Right kidney (tissue), 1 donor: Measurements from ENCODE around the gene DOK5.

Experiments
- DNase-seq: peaks from one replicate; pipeline ENCODE4 v3.0.0-alpha.2; 2016

Gene DOK5

DNA sequence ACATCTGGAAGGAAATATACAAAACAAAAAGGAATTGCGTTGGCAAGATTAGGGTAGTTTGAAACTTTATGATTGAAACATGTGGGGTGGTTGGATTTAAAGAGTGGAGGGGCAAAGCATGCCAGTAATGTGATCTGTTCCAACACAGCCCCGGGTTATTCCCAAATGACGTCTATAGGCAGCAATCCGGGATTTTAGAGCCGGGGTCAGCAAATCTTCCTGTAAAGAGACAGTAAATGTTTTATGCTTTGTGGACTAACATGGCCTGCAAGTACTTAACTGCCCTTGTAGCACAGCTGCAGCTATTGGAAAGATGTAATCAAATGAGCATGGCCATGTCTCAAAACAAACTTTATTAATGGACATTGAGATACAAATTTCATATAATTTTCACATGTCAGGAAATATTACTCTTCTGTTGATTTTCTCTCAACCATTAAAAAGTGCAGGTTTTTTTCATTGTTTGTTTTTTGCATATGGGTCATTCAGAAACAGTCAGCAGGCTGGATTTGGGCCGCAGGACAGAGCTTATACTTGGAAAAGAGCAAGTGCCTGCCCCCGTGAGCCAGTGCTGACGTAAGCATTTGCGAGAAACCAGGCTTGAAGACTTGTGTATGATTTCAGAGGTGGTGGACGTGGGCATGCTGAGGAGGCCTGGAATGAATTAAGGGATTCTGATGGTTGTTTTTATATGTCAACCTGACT, 136.5 kb downstream of the DOK5 start:
- no peak for DNase-seq

DNA sequence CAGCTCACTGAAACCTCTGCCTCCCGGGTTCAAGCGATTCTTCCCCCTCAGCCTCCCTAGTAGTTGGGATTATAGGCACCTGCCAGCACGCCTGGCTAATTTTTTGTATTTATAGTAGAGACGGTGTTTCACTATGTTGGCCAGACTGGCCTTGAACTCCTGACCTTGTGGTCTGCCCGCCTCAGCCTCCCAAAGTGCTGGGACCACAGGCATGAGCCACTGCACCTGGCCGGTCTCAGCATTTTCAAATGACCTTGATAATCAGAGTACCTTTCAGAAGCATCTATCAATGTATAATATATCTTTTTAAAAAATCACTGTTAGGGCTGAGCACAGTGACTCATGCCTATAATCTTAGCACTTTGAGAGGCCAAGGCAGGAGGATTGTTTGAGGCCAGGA, 143.0 kb downstream of the DOK5 start:
- DNase-seq: no peak

DNA sequence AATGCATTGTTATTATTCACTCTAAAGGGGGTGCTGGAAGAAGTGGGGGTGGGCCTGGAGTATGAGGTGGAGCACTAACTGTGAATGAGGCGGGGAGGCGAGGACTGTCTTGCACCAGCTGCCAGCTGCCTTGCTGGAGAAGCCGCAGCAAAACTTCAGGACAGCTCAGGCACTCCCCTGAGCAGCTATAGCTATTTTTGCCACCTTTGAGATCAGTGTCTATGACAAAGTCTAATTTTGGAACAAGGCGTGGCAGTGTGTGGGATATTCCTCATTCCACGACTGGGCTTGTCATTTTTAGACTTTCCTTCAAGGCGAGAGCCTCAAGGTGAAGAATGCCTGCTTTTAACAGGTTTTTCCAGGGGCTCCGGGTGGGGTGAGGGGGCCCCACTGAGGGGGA, 143.8 kb downstream of the DOK5 start:
- DNase-seq: no peak

GRCh38 chr20:54619682-54620081, 144.3 kb downstream of the DOK5 start:
- DNase-seq: no peak

- no peak for DNase-seq
Measured at GRCh38 chr20:54620611-54621010, 145.2 kb downstream of the DOK5 start.

- no peak for DNase-seq
Measured at GRCh38 chr20:54622333-54623295, 147.2 kb downstream of the DOK5 start.

DNA sequence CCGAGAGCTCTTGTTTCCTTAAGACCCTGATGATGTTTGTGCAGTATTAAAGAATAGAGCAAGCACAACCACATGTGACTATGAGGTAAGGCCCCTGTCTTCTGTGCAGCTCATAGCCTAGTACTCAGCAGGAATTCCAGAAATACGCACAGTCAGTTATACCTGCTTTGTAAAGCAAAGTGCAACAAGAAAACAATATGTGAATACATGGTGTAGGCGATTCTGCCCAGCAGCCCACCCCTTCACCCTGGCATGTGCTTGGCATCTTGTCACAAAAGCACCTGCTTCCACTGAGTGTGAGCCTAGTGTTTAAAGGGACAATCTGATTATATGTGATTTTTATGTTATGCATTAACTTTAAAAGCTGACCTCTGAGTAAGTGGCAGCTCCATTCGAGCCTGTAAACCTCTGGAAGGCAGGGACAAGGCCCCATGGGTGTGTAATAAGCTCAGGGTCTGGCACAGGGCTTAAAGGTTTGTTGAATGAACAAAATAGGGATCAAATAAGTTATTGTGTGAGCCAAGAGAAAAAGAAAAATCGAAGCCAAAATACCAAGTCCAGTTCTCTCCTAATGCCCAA, 148.7 kb downstream of the DOK5 start:
- peak; percentile 24 for DNase-seq

GRCh38 chr20:54624706-54625390, 149.5 kb downstream of the DOK5 start:
- peak; percentile 6 for DNase-seq

DNA sequence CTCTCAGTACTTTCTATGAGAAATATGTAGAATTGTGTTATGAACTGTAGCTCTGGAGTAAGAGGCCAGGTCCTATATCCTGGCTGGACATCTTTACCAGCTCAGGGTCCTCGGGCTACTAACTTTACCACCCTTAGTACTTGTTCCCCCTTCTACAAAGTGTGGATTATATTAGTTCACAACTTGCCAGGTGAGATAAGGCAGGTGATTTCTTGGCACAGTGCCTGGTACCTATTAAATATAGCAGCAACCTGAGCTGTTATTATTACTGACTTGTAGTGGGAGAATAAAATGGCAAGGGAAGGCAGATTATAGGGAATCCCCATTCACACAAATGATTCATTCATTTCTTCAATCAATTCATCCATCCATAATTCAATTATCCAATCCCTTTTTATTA, 150.1 kb downstream of the DOK5 start:
- DNase-seq: no peak

- no peak for DNase-seq
Measured at GRCh38 chr20:54626126-54626525, 150.7 kb downstream of the DOK5 start.

DNA sequence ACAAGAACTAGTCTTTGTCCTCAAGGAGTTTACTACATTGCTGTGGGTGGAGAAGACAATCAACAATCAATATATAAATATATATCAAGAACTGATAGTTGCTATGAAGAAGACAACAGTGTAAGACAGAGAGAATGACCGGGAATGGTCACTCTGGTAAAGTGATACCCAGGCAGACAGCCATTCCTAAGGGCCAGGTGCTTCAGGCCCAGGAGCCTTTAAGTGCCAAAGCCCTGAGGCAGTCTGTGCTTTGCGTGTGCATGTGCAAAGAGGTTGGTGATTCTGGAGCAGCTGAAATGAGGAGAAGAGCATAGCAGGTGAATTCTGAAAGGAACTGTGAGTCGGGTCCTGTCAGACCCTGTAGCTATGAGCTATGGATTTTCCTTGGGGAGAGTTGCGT, 154.2 kb downstream of the DOK5 start:
- no peak for DNase-seq

DNA sequence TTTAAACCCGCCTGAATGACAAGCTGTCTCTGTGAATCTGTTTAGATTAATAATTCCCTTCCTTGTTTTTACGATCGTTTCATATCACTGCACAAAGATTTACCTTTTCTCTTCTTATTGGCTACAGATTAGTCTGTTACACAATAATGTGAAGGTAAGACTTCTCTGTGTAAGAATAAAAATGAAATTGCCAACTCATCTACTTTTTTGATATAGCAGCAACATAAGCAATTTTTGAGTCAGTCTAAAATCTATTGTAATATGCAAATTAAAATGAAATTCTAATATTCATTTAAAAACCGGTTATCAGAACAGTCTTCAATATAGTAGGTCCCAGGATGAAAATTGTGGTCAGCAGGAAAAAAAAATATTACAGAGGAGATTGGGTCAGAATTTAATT, 155.2 kb downstream of the DOK5 start:
- no peak for DNase-seq

DNA sequence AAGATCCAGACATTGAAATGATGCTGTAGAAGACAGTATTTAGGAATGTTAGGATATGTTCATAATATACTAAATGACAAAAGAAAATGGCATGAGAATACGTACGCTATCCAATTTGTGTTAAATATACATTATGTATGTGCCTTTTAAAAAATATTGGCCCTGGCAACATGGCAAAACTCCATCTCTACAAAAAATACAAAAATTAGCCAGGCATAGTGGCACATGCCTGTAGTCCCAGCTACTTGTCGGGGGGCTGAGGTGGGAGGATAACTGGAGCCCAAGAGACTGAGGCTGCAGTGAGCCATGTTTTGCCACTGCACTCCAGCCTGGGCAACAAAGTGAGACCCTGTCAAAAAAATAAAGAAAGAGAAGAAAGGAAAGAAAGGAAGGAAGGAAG, 155.7 kb downstream of the DOK5 start:
- DNase-seq: no peak

DNA sequence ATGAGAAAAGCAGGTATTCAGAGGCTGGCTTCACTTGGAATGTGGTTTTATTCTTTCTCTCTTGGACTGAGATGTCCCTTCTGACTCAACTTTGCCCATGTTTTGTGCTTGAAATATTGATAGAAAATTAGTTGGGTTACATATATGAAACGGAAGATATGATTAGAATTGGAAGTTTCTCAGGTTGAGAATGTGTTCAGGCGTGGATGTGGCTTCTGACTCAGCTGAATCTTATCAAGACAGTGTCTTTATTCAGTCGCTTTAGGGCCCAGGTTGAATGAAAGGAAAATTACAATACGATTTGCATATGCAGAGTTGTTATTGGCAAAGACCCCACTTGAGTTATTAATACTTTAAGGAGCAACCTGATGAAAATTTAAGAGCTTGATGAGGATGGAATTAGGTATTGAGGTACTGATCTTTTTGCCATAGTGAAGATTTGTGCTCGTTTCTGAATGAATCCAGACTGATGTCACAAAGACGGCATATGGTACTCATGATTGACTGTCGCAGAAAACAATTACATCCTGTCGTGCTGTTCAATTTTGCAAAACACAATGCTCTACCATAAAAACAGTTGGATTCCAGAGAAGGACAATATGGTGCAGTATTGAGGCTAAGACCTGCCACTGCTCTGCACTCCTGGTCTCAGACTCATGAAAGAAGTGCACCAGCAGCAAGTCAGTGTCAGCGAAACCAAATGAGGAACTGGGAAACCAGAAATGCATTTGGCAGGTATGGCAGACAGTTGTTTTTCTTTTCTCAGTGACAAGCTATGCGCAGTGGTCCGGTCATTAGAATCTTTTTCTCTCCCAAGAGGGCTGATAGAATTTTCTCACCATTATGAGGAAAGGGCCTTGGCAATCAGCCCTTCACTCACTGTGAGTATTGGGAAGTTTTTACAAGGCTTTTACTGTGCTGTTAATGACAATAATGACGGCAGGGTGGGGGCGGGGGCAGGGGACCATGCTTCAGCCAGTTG, 158.3 kb downstream of the DOK5 start:
- DNase-seq: no peak

GRCh38 chr20:54636575-54636974, 161.2 kb downstream of the DOK5 start:
- no peak for DNase-seq

DNA sequence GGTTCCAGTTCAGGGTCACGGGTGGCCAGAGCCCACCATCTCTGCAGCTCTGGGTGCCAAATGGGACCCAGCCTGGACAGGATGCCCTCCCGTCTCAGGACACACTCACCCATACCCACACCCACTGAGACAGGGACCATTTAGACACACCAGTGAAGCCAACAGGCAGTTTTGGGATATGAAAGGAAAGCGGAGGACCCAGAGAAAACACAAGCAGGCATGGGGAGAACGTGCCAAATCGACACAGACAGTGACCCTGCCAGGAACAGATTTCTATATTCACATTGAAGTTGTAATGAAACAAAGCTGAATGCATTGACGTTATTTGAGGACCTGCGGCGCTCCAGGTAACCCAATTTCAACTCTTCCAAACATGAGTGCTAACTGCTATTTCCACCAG, 164.5 kb downstream of the DOK5 start:
- DNase-seq: no peak

- DNase-seq: no peak
Measured at GRCh38 chr20:54640800-54641199, 165.4 kb downstream of the DOK5 start.

DNA sequence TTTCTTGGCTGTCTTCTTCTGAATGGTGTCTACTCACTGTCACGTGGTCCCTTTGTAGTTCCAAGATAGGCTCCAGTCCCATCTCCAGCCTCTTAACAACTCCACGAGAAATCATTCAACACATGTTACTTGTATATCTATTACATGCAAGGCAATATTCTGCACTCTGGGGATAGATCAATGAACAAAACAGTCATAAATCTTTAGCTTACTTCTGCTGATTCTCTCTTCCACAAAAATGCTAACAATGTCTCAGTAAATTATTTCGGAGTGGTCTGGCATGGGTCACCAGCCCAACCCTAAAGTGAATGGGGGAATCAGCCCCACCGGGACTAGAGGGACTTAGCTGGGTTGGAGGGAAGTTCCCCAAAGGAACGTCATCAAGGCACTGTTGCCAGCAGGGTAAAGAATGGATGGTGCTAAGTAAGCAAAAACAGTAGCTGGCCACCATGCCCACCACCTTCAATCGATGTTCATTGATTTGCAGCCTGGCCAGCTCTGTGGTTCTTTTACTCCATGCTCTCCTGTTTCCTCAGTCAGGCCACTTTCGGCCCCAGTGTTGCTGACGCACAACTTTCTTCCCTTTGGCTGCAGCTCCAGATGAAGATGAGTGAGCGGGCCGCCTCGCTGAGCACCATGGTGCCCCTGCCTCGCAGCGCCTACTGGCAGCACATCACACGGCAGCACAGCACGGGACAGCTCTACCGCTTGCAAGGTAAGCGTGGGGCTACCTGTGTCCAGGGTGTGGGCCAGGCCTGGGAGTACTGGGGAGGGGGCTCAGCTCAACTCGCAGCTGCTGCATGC, 167.7 kb downstream of the DOK5 start:
- no peak for DNase-seq

- no peak for DNase-seq
Measured at GRCh38 chr20:54643761-54644160, 168.4 kb downstream of the DOK5 start.

DNA sequence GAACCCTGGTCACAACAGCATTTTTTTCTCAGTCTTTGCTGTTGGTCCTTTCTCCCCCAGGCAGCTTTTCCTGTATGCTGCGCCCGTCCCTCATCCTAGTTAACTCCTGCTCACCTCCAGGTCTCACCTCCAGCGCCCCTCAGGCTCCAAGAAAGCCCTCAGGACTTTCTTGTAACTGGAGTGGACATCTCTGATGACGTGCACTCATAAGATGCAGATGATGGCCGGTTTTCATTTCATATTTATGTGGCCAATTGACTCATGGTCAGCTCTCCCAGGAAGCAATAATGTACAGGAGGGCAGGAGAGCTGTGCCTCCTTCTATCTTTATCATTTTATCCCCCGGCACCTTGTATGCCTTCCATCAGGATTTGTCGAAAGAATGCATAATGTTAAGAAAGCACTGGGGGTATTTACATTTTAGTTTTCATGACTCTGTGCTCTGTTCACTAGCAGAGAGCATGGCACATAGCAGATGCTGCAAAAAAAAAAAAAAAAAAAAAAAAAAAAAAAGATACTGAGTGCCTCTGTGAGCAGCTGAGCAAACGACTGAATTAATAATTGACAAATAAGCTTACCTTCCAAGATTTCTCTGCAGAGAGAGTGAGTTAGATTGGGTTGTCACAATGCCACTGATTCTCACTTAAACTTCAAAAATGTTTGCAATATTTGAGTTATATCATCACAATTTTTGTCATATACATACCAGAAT, 170.2 kb downstream of the DOK5 start:
- DNase-seq: no peak
